Loucy (cell line): Measurements from ENCODE around the gene CENPT.

ENCODE experiments used
- H2AFZ ChIP-seq: fragments of 200-600 bp; sonication (generic); 2 replicates; pipeline ENCODE4 v1.6.0; 2016; ENCODE audit warnings: antibody characterized with exemption, mild to moderate bottlenecking, low read length, moderate library complexity
- H3F3A ChIP-seq: fragments of 200-600 bp; 2 replicates; pipeline ENCODE4 v1.6.0; 2016; ENCODE audit warnings: antibody characterized with exemption, low read depth, mild to moderate bottlenecking
- H3K27me3 ChIP-seq: fragments of 200-600 bp; sonication (generic); 2 replicates; pipeline ENCODE4 v1.6.1; 2014; ENCODE audit warnings: low read length, mild to moderate bottlenecking; ENCODE audit not compliant: insufficient read depth, poor library complexity, severe bottlenecking
- H3K36me3 ChIP-seq: fragments of 200-600 bp; sonication (generic); 2 replicates; pipeline ENCODE4 v1.6.1; 2016; ENCODE audit warnings: low read length; ENCODE audit not compliant: insufficient read depth
- H3K4me1 ChIP-seq: fragments of 200-600 bp; sonication (generic); 2 replicates; pipeline ENCODE4 v1.5.1; 2014; ENCODE audit warnings: low read length, mild to moderate bottlenecking; ENCODE audit not compliant: insufficient read depth, poor library complexity, severe bottlenecking
- H3K4me2 ChIP-seq: fragments of 200-600 bp; sonication (generic); 2 replicates; pipeline ENCODE4 v1.6.0; 2014; ENCODE audit warnings: antibody characterized with exemption, low read length, low read depth, mild to moderate bottlenecking; ENCODE audit not compliant: poor library complexity, severe bottlenecking
- H3K4me3 ChIP-seq: fragments of 200-600 bp; sonication (generic); 2 replicates; pipeline ENCODE4 v1.5.1; 2014; ENCODE audit warnings: low read length, mild to moderate bottlenecking, mixed read lengths; ENCODE audit not compliant: poor library complexity, severe bottlenecking
- H3K79me2 ChIP-seq: fragments of 200-600 bp; sonication (generic); 2 replicates; pipeline ENCODE4 v1.6.1; 2014; ENCODE audit warnings: low read length; ENCODE audit not compliant: insufficient read depth
- H3K9ac ChIP-seq: fragments of 200-600 bp; sonication (generic); 2 replicates; pipeline ENCODE4 v1.6.0; 2014; ENCODE audit warnings: mild to moderate bottlenecking, low read depth, low read length, moderate library complexity; ENCODE audit not compliant: poor library complexity, severe bottlenecking
- H3K9me2 ChIP-seq: fragments of 200-600 bp; sonication (generic); replicated peaks from 2 replicates; pipeline ENCODE4 v1.6.1; 2016; ENCODE audit warnings: low read depth, low read length, mixed read lengths
- H3K9me3 ChIP-seq: fragments of 200-600 bp; sonication (generic); 2 replicates; pipeline ENCODE4 v1.6.1; 2014; ENCODE audit warnings: mild to moderate bottlenecking, antibody characterized with exemption, low read length, low read depth; ENCODE audit not compliant: insufficient read depth
- H4K20me1 ChIP-seq: fragments of 200-600 bp; sonication (generic); 2 replicates; pipeline ENCODE4 v1.6.0; 2014; ENCODE audit warnings: antibody characterized with exemption, low read length, mild to moderate bottlenecking; ENCODE audit not compliant: insufficient read depth, poor library complexity, severe bottlenecking
- EZH2phosphoT487 ChIP-seq: fragments of 200-600 bp; IDR thresholded peaks from 2 replicates; pipeline ENCODE4 v1.6.1; 2018; ENCODE audit warnings: antibody characterized with exemption, mild to moderate bottlenecking, moderate library complexity, borderline replicate concordance
- TF ChIP-seq, protein P1 (sequence below): fragments of 200-600 bp; sonication (generic); conservative IDR thresholded peaks from 2 replicates; pipeline ENCODE4 v1.5.1; 2014; ENCODE audit warnings: mild to moderate bottlenecking, antibody characterized with exemption, low read length

Gene CENPT

DNA sequence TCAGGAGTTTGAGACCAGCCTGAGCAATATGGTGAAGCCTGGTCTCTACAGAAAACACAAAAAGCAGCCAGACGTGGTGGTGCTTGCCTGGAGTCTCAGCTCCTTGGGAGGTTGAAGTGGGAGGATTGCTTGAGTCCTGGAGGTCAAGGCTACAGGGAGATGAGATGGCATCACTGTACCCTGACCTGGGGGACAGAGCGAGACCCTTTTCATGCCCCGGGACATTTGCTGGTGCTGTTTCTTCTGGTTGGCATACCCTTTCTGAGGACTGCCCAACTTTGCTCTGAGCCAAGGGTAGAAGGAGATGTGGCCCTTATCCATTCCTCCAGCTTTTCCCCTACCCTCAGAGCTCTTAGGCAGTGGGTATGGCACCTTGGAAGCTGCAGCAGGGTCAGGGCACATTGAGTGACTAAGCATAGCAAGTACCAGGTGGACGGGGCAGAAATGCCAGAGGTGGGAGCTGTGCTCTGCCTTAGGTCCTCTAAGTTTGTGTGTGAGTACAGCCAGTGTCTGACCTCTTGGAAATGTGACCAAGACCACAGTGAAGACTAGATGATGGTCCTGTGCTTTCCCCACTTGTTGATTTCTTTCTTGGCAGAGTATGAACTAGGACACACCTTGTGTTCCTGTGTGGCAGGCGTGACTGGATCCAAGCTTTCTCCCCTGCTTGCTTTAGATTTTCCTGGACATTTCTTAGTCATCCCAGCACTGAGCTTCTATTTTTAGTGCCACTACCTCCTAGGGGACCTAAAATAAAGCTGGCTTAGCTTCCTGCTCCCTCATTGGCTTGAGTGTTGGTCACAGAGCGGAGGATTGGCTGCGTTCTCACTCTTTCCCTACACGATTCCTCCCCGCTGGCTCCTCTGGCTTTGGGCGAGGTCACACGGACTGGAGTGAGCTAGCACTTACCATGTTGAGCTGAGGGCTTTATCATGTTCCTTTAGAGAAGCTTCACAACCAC, 15.4 kb upstream of the CENPT start:
- Histone ChIP-seq H3K27me3 (no peaks in the 10 kb centered on the region), H3K9me2 (no peaks in the 10 kb centered on the region), H2AFZ (no peak overlapping the region), H3K9me3 (no peaks in the 10 kb centered on the region), H3K4me2 (no peak overlapping the region), H3K36me3 (peaks cover 50% of the 10 kb centered on the region; the same call in 1 of the 2 replicates), H3K4me3 (no peak overlapping the region), H3F3A (no peaks in the 10 kb centered on the region), H3K79me2 (peaks cover 61% of the 10 kb centered on the region), H3K9ac (no peak overlapping the region), H3K4me1 (no peaks in the 10 kb centered on the region), H4K20me1 (peaks cover 22% of the 10 kb centered on the region)
- TF ChIP-seq, protein P1, sequence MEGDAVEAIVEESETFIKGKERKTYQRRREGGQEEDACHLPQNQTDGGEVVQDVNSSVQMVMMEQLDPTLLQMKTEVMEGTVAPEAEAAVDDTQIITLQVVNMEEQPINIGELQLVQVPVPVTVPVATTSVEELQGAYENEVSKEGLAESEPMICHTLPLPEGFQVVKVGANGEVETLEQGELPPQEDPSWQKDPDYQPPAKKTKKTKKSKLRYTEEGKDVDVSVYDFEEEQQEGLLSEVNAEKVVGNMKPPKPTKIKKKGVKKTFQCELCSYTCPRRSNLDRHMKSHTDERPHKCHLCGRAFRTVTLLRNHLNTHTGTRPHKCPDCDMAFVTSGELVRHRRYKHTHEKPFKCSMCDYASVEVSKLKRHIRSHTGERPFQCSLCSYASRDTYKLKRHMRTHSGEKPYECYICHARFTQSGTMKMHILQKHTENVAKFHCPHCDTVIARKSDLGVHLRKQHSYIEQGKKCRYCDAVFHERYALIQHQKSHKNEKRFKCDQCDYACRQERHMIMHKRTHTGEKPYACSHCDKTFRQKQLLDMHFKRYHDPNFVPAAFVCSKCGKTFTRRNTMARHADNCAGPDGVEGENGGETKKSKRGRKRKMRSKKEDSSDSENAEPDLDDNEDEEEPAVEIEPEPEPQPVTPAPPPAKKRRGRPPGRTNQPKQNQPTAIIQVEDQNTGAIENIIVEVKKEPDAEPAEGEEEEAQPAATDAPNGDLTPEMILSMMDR = no peak
- TF ChIP-seq EZH2phosphoT487 = no peak

DNA sequence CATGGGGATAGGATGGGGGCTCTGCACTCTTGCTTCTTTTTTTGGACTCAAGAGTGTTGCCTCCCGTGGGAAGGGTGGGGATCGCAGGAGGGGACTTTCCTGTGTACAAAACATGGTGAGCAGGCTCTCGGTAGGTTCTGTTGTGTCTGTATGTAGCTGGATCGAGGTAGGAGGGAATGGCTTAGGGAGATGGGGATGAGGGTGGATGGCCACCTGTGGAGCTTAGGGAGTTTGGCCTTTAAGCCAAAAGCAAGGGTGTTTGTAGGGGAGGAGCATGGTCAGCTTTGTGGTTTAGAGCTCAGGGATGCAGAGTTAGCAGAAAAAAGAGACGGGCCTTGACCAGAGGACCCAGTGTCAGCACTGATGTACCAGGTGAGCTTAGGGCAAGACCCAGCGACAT, 14.4 kb upstream of the CENPT start:
- TF ChIP-seq, protein P1 = no peak
- TF ChIP-seq EZH2phosphoT487 = no peak
- Histone ChIP-seq H3K4me1 (peaks cover 10% of the 10 kb centered on the region), H3K79me2 (peaks cover 71% of the 10 kb centered on the region), H3K27me3 (no peaks in the 10 kb centered on the region), H2AFZ (no peak overlapping the region), H3K9me3 (no peaks in the 10 kb centered on the region), H3K9ac (no peak overlapping the region), H3K9me2 (no peaks in the 10 kb centered on the region), H4K20me1 (peaks cover 32% of the 10 kb centered on the region), H3K4me3 (no peak overlapping the region), H3K36me3 (peaks cover 39% of the 10 kb centered on the region; the same call in 1 of the 2 replicates), H3K4me2 (no peak overlapping the region), H3F3A (no peaks in the 10 kb centered on the region)

GRCh38 chr16:67860589-67861398, 13.3 kb upstream of the CENPT start:
- Histone ChIP-seq H3K79me2 (peaks cover 82% of the 10 kb centered on the region), H3K9me3 (no peaks in the 10 kb centered on the region), H4K20me1 (peaks cover 42% of the 10 kb centered on the region), H3K4me3 (no peak overlapping the region), H3F3A (no peaks in the 10 kb centered on the region), H3K27me3 (no peaks in the 10 kb centered on the region), H2AFZ (no peak overlapping the region), H3K4me1 (peaks cover 11% of the 10 kb centered on the region), H3K9me2 (no peaks in the 10 kb centered on the region), H3K9ac (no peak overlapping the region), H3K36me3 (peaks cover 28% of the 10 kb centered on the region; the same call in 1 of the 2 replicates), H3K4me2 (no peak overlapping the region)
- TF ChIP-seq, protein P1 = no peak
- no peak for TF ChIP-seq EZH2phosphoT487
